ENCODE results near the gene PIGU. TPM values are rescaled to one million over a fixed set of nuclear protein-coding genes. Genes with fewer than 3 reads are reported as not detected.
A peak's percentile ranks its signal among the peaks of the same experiment; 100 is the strongest.

Gene PIGU
- total and polyA plus RNA-seq, 11 donors = 10.8 to 24.8 (median 16.1) TPM

GRCh38 chr20:34634392-34634791, 42.5 kb downstream of the PIGU start:
- ATAC-seq = no peak
- peaks cover 0 to 60% (median 40%) of the 10 kb centered on the region in 9 donors for H3K36me3 ChIP-seq

DNA sequence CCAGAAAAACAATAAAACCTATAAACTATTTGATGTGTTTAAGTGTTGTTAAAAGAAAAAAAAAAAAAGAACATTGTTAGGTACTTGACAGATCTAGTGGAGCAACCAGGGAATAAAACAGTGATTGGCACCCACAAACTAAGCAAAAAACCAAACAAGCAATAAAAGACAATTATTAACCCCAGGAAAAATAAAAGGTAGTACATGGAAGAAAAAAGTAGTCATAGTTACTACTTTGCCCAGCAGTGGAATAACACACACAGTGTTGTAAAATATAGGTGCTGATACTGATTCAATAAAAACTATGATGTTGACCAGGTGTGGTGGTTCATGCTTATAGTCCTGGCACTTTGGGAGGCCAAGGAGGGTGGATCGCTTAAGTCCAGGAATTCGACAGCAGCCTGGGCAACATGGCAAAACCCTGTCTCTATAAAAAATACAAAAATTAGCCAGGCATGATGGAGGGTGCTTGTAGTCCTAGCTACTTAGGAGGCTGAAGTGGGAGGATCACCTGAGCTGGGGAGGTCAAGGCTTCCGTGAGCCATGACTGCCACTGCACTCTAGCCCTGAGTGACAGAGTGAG, 43.9 kb downstream of the PIGU start:
- TF ChIP-seq CTCF (IDR thresholded peaks at IDR 0.05) (no peak), POLR2A (IDR thresholded peaks at IDR 0.05) (no peak)
- Histone ChIP-seq H3K27me3 (no peaks in the 10 kb centered on the region), H3K4me1 (peaks cover 0 to 18% (median 5%) of the 10 kb centered on the region in 12 donors), H3K9me3 (no peaks in the 10 kb centered on the region), H3K36me3 (peaks cover 0 to 56% (median 44%) of the 10 kb centered on the region in 9 donors), H3K4me3 (no peak overlapping the region), H3K27ac (no peak overlapping the region)
- intact Hi-C loops (cut with DNase I) = no loop called here
- WGBS, 4 donors = 82 to 98% (median 96%) methylated on average over 3 of the region's 3 CpGs
- ATAC-seq = no peak
- no peak for DNase-seq

More at GRCh38 chr20:34634392-34634791, 42.5 kb downstream of the PIGU start:
- TF ChIP-seq POLR2A (IDR thresholded peaks at IDR 0.05) = no peak
- TF ChIP-seq CTCF (IDR thresholded peaks at IDR 0.05) = no peak
- H3K27ac ChIP-seq = no peak overlapping the region
- DNase-seq = no peak
- intact Hi-C loops (cut with DNase I) = no loop called here
- peaks cover 0 to 16% (median 5%) of the 10 kb centered on the region in 12 donors for H3K4me1 ChIP-seq
- 85 to 89% (median 88%) methylated on average over 3 of the region's 3 CpGs for WGBS, 4 donors
- no peaks in the 10 kb centered on the region for H3K27me3 ChIP-seq
- no peak overlapping the region for H3K4me3 ChIP-seq
- H3K9me3 ChIP-seq = no peaks in the 10 kb centered on the region

- intact Hi-C loops (cut with DNase I) = loop anchor here in 1 of 10 donors (5.0 kb wide), 1 partner anchor 48 kb away; no protein-coding TSS in a partner anchor
- H3K4me1 ChIP-seq = peaks cover 0 to 14% (median 4%) of the 10 kb centered on the region in 12 donors
Observed at GRCh38 chr20:34629904-34630303, 47.0 kb downstream of the PIGU start.

More at GRCh38 chr20:34629904-34630303, 47.0 kb downstream of the PIGU start:
- peaks cover 0 to 34% (median 25%) of the 10 kb centered on the region in 9 donors for H3K36me3 ChIP-seq
- no peaks in the 10 kb centered on the region for H3K9me3 ChIP-seq
- ATAC-seq (no peak), DNase-seq (no peak)
- H3K4me3 ChIP-seq = no peak overlapping the region
- H3K27ac ChIP-seq = peak overlapping the region in 8 of 12 donors; percentile 4 to 83 (median 68)
- TF ChIP-seq CTCF (IDR thresholded peaks at IDR 0.05) (no peak), POLR2A (IDR thresholded peaks at IDR 0.05) (no peak)
- H3K27me3 ChIP-seq = no peaks in the 10 kb centered on the region
- WGBS, 4 donors = 89 to 100% (median 94%) methylated on average over 1 of the region's 1 CpG

All from heart left ventricle (tissue), 16 donors.